ENCODE data around the gene ETS1.

Gene ETS1

GRCh38 chr11:128615612-128616011 lies 28.3 kb upstream of the ETS1 start:
- DNase-seq: no peak
- TF ChIP-seq CTCF (IDR thresholded peaks at IDR 0.05; ENCODE audit: low read depth, low read length): no peak
- Histone ChIP-seq H3K36me3 (no peaks in the 10 kb centered on the region), H3K9me3 (ENCODE audit: severe bottlenecking) (no peaks in the 10 kb centered on the region), H3K27ac (no peak overlapping the region), H3K4me3 (ENCODE audit: low read depth, low read length) (no peak overlapping the region), H3K27me3 (ENCODE audit: insufficient read depth, low read depth, severe bottlenecking) (peaks cover 2% of the 10 kb centered on the region)

- TF ChIP-seq CTCF (IDR thresholded peaks at IDR 0.05; ENCODE audit: low read depth, low read length): no peak
- Histone ChIP-seq H3K27ac (no peak overlapping the region), H3K9me3 (ENCODE audit: severe bottlenecking) (no peaks in the 10 kb centered on the region), H3K36me3 (no peaks in the 10 kb centered on the region), H3K4me3 (ENCODE audit: low read depth, low read length) (no peak overlapping the region), H3K27me3 (ENCODE audit: insufficient read depth, low read depth, severe bottlenecking) (peaks cover 2% of the 10 kb centered on the region)
- no peak for DNase-seq
These were observed 27.7 kb upstream of the ETS1 start for GRCh38 chr11:128615076-128615475.

DNA sequence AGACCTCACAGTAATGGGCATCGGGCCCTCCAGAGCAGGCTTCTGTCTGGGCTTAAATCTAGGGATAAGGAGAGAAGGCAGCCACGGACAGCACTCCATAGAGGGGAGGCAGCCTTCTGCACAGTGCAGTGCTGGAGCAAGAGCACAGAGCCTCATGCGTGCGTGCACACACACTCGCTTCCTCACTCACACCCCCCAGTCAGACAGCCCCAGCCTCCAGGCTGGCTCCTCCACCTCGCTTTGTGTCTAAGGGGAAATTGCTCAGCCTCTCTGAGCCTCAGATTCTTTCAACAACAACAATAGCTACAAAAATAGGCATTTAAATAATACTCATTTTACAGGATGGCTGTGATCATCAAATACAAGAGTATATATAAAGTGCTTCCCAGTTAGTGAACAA lies 26.7 kb upstream of the ETS1 start:
- Histone ChIP-seq H3K27ac (no peak overlapping the region), H3K9me3 (ENCODE audit: severe bottlenecking) (no peaks in the 10 kb centered on the region), H3K27me3 (ENCODE audit: insufficient read depth, low read depth, severe bottlenecking) (peaks cover 2% of the 10 kb centered on the region), H3K4me3 (ENCODE audit: low read depth, low read length) (no peak overlapping the region), H3K36me3 (no peaks in the 10 kb centered on the region)
- no peak for DNase-seq
- TF ChIP-seq CTCF (IDR thresholded peaks at IDR 0.05; ENCODE audit: low read depth, low read length): no peak

DNA sequence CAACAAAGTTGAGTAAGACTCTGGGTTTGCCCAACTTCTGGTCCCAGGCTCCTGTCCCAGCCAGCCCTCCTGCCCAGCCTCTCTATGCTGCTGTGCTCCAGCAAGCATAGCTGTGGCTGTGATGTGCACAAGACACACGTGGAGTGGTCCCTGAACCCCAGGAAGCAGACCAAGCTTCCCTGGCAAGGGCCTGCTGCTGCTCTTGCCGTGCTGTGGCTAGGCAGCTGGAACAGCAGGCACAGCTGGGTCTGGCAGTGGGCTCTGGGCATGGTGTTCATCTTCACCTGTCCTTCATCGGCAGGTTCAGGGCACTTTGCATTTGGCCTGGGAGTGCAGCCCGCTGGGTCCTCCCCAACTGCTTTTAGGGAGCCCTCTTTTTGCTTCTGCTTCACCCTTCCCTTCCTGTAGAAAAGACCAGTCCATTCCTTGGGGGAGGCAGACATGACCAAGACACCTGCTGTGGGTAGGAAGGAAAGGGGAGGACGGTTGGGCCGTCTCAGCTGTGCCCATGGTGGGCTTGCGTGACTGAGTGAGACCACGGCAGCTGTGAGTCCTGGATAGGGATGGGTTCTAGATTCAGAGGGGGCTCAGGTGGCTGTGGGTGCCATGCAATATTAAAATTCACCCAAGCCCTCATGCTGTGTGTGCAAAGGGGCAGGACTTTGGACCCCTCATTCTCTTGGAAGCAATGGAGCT lies 26.1 kb upstream of the ETS1 start:
- TF ChIP-seq CTCF (IDR thresholded peaks at IDR 0.05; ENCODE audit: low read depth, low read length): no peak
- Histone ChIP-seq H3K9me3 (ENCODE audit: severe bottlenecking) (no peaks in the 10 kb centered on the region), H3K27me3 (ENCODE audit: insufficient read depth, low read depth, severe bottlenecking) (peaks cover 2% of the 10 kb centered on the region), H3K4me3 (ENCODE audit: low read depth, low read length) (no peak overlapping the region), H3K36me3 (no peaks in the 10 kb centered on the region), H3K27ac (no peak overlapping the region)
- no peak for DNase-seq

- no peak overlapping the region for H3K4me3 ChIP-seq (ENCODE audit: low read depth, low read length)
- TF ChIP-seq CTCF (IDR thresholded peaks at IDR 0.05; ENCODE audit: low read depth, low read length): no peak
- H3K36me3 ChIP-seq: no peaks in the 10 kb centered on the region
- H3K9me3 ChIP-seq (ENCODE audit: severe bottlenecking): no peaks in the 10 kb centered on the region
- no peak overlapping the region for H3K27ac ChIP-seq
- DNase-seq: no peak
- H3K27me3 ChIP-seq (ENCODE audit: insufficient read depth, low read depth, severe bottlenecking): no peaks in the 10 kb centered on the region
These were observed 23.6 kb upstream of the ETS1 start for GRCh38 chr11:128610721-128611617.

Measured in WERI-Rb-1 (cell line).